HG02938 (cell line): ENCODE measurements around the gene DUSP22.
"Not testable (repeated sequence)": the region's sequence is repeated elsewhere in the genome, so short reads cannot be mapped to it uniquely, and the experiment has no call there.

Experiments
- ATAC-seq: cut with Tn5 transposase; IDR thresholded peaks from one replicate; pipeline ENCODE4 v1.9.1; 2021; ENCODE audit warnings: mild to moderate bottlenecking, moderate library complexity; ENCODE audit not compliant: unreplicated experiment

The DUSP22 gene

GRCh38 chr6:322940-323729 is 30.8 kb downstream of the DUSP22 start:
- ATAC-seq, result no peak

- no peak for ATAC-seq
Measured at GRCh38 chr6:323730-324088, 31.4 kb downstream of the DUSP22 start.

- ATAC-seq, result no peak
Measured at GRCh38 chr6:324116-324728, 31.9 kb downstream of the DUSP22 start.

- ATAC-seq, result no peak
Measured at GRCh38 chr6:324729-325125, 32.4 kb downstream of the DUSP22 start.

- ATAC-seq, result not testable (repeated sequence)
Measured at GRCh38 chr6:325161-325860, 33.0 kb downstream of the DUSP22 start.

- not testable (repeated sequence) for ATAC-seq
Measured at GRCh38 chr6:326066-326465, 33.8 kb downstream of the DUSP22 start.

- ATAC-seq, result no peak
Measured at GRCh38 chr6:326896-327537, 34.7 kb downstream of the DUSP22 start.

- ATAC-seq, result no peak
Measured at GRCh38 chr6:327538-328116, 35.3 kb downstream of the DUSP22 start.

- peak; percentile 72 for ATAC-seq
Measured at GRCh38 chr6:328136-328670, 35.9 kb downstream of the DUSP22 start.

GRCh38 chr6:328924-329323 is 36.6 kb downstream of the DUSP22 start:
- ATAC-seq, result no peak

GRCh38 chr6:329888-330691 is 37.8 kb downstream of the DUSP22 start:
- no peak for ATAC-seq

- ATAC-seq, result no peak
Measured at GRCh38 chr6:330948-331347, 38.7 kb downstream of the DUSP22 start.

- peak; percentile 51 for ATAC-seq
Measured at GRCh38 chr6:331622-332521, 39.6 kb downstream of the DUSP22 start.

- ATAC-seq, result no peak
Measured at GRCh38 chr6:332671-333070, 40.4 kb downstream of the DUSP22 start.

GRCh38 chr6:333379-334002 is 41.2 kb downstream of the DUSP22 start:
- ATAC-seq, result no peak

GRCh38 chr6:334536-335510 is 42.5 kb downstream of the DUSP22 start:
- ATAC-seq, result no peak

GRCh38 chr6:335572-335971 is 43.3 kb downstream of the DUSP22 start:
- ATAC-seq, result no peak
